HT-29 (cell line): ENCODE results near the gene CACNA1D. TPM values are rescaled to one million over a fixed set of nuclear protein-coding genes. Genes with fewer than 3 reads are reported as not detected.

Source experiments
- DNase-seq: peaks from one replicate; pipeline ENCODE4 v3.0.0-alpha.2; 2015; ENCODE audit warnings: low spot score
- total RNA-seq: library from RNA; depleted of rRNA; stranded (reverse); fragments of >200 nt; shearing (Covaris generic); gene quantifications from 2 replicates; pipeline ENCODE4 v1.2.3, GENCODE V29; 2014

CACNA1D gene
- total RNA-seq, 1 experiment from 2014 or later, result 25.3 TPM

DNA sequence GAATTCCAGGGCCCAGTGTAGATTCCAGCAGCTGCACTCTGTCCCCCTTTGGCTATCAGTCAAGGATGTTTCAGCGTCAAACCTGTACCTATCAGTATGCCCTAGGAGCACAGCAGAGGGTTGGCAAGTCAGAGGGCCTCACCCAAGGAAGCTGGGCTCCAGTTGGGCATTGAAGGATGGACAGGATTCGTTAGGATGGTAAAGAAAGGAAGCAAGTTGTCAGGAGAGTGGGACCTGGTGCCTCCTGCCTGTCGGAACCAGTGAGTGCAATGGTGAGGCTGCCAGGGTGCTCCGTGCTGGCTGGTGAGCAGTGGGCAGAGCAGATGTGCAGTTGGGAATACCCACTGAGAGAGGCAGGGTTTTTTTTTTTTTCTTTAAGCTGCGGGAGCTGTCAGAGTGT lies 194.6 kb downstream of the CACNA1D start:
- DNase-seq, result no peak

DNA sequence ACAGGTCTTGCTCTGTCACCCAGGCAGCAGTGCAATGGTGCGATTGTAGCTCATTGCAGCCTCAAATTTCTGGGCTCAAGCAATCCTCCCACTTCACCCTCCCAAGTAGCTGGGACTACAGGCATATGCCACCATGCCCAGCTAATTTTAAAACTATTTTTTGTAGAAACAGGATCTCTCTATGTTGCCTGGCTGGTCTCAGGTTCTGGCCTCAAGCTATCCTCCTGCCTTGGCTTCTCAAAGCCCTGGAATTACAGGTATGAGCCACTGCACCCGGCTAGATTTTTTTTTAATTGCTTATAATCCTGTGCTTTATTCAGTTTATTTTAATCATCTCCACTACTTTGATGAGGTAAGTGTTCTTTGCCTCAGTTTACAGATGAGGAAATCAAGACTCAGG lies 195.3 kb downstream of the CACNA1D start:
- no peak for DNase-seq

DNA sequence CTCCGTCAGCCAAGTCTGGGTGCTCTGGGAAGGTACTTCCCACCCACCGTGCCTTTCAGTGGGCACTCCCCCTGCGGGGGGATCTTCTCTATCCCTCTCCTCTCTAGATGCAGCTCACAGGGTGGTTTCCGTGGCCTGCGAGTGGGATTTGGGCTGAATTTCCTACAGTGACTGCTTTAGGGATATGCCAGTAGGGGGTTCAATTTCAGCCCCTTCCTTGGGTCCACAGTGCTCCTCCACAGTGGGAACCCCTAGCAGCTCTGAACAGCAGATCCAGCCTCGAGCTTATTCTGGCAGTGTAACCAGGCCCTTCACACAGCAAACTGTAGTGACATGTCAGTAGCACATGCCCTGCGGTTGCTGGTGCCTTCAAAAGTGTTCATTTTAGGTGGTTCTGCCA lies 196.1 kb downstream of the CACNA1D start:
- no peak for DNase-seq

DNA sequence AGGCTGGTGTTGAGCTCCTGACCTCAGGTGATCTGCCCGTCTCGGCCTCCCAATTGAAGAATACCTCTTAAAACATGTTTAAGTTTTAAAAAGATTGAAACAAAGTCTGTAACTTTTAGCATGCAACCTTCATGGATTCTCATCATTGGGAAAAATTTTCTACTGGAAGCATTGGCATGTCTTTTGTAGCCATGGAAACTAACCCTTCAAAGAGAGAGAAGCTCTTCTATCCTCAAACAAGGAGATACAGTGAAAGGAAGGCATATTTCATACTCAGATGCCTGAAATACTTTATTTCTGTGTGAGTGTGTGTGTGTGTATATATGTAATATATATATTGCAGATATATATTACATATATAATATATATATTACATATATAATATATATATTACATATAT lies 196.9 kb downstream of the CACNA1D start:
- DNase-seq, result no peak

DNA sequence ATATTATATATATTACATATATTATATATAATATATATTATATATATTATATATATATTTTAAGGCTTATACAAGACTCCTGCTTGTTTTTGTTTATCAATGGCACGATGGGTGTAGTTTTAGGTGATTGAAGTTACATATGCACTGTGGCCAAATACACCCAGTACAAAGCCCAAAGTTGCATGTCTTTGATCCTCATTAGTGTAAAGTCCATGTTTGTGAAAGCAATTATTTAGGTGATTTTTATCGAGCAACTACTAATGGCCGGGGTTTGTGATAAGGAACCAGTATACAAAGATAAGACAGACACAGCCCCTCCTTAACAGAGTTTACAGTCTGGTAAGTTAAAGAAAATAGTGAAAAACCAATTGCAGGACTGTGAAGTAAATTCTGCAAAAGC lies 197.5 kb downstream of the CACNA1D start:
- DNase-seq, result no peak

DNA sequence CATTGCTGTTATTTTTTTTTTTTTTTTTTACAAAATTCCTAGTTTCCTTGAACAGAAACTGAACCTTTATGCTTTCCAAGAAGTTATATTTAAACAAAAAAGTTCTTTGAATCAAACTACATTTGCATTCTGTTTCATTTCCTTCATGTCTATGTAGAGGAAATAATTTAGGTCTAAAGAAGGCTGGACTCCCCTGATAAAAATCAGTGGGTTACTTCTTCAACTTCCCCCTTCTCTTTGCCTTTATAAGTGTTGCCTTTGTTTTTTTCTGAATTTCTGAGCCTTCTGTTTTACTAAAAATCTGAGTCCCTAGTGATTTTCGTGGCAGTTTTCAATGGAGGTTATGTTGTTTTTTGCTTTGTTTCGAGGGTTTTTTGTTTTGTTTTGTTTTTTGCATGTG lies 199.0 kb downstream of the CACNA1D start:
- no peak for DNase-seq

DNA sequence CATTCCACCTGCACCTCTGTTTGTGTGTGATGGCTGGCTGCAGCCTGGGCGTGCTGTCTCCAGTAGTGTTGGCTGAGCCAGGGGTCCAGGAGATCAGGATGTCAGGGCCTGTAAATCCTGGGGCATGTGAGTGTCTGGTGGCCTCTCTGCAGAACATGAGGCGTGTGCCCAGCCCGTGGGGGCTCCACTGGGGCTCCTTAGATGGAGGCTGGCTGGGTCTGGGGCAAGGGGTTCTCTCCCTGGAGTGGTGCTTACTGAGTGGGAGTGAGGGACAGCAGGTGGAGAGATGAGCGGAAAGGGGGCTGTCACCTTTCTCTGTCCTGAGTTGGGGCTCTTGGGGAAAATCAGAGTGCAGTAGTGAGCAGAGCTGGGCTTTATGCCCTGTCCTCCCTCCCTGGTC lies 199.6 kb downstream of the CACNA1D start:
- DNase-seq, result no peak

DNA sequence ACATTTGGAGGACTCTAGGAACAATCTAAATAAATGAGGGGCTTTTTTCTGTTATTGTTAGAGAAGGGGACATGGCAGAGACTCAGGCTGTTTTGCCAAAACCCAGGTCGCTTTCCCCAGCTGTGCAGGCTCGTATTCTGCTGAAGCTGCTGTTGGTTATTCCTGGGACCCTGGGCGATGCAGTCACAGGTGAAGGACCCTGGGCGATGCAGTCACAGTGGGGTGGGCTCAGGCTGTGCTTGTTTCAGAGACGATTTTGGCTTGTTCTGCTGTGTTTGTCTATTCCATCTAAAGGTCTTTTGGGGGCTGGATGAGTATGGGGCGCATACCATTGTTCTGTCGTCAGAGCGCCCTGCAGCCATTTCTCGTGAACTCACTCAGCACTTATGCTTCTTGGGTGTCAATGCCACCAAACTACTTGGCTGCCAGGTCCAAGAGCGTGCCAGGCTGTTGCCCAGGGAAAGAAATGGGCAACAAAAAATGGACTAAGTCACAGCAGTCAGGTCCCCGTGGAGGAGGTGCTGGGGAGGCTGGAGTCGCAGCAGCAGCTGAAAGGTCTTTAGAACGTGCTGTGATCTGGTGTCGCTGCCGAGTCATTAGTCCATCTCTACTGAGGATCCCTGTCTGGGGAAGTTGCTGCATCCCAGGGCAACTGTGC lies 200.4 kb downstream of the CACNA1D start:
- no peak for DNase-seq

DNA sequence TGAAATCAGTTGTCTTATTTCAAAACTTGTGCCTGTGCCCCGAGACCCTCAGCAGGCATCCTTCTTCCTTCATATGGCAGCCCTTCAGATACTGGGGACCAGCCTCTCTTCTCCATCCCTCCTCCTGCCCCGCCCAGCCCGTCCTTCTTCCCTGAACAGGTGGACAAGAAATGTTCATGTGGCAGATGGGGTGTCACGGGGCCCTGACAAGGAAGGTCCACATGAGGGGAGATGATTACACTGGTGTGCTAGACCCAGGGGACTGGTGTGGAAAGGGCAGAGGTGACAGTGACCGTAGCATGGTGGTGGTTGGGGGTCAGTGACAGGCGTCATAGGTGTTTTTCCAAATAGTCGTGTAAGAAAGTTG lies 200.9 kb downstream of the CACNA1D start:
- no peak for DNase-seq

DNA sequence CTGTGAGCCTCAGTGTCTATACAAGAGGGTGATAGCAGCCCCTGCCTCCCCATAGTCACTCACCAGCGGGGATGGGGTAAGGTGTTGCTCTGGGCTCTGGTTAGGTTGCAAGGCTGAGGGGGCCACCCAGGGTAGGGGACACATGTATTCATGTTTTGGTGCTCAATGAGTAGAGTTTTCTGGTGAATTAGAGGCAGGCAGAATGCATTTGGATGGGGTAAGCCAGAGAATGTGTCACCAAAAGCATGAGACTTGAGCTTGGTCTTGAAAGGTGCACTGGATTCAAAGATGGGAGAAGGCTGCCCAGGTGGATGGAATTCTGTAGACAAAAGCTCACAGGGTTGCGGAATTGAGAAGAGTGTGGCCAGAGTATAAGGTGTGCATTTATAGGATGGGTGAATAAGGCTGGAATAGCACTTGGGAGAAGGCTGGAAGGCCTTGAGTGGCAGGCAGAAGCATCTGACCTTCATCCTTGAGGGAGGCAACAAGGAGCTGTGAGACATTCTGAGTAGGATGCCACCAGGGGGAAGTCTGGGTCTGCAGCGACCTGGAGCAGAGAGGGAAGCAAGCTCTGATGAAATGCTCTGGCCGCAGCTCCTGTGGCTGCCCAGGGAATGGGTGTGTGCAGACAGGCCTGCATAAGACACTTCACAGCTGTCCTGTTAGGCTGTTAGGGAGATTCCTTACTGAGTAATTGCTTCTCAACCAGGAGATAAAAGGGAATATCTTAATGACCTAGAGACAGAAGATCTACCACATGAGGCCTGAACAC lies 202.2 kb downstream of the CACNA1D start:
- DNase-seq, result no peak

DNA sequence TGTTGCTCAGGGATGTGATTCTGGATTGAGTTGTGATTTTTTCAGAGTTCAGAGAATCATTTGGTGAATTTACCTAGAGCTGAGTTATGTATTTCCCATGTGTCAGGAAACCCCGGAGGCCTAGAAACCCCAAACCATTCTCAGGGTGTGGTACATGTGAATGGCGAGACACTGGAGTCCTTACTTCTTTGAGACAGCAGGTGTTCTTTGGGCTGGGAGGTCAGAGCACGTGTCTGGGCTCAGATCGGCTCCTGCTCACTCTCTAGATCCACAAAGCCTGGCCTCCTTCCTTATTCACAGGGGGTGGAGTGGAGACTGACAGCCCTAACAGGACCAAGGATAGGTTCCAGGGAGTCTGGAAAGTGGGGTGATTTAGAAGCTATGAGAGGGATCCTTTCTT lies 206.0 kb downstream of the CACNA1D start:
- DNase-seq, result no peak

DNA sequence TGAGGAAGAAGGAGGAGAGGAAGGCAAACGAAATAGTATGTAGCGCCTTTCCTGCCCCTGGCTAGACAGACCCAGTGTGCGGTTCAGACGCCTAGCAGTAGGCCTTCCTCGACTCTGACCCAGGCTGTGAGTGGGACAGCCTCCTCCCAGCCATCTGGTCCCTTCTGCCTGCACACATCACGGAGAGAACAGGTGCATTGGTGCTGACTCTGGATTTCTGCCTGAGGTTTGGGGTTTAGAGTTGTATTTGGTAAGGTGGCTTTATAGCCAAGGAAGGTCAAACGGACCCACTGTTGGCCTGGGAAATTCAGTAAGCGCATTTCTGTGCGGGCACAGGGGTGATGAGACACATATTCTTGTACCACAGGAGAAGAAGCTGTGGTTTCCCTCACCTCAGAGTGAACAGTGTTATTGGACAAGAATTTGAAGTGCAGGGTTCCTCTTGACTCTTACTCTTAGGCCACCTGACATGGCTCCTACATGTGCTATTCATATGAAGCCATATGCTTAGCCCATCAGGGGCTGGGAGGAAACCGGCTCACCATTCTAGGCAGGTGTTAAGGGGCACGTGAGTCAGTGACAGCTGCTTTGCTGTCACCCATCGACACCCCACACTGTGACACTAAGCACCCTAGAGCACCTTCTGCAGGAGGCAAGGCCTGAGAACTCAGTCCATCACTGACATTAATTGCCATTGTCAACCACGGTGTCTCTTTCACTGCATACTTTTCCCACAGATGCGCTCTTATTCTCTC lies 208.5 kb downstream of the CACNA1D start:
- no peak for DNase-seq

DNA sequence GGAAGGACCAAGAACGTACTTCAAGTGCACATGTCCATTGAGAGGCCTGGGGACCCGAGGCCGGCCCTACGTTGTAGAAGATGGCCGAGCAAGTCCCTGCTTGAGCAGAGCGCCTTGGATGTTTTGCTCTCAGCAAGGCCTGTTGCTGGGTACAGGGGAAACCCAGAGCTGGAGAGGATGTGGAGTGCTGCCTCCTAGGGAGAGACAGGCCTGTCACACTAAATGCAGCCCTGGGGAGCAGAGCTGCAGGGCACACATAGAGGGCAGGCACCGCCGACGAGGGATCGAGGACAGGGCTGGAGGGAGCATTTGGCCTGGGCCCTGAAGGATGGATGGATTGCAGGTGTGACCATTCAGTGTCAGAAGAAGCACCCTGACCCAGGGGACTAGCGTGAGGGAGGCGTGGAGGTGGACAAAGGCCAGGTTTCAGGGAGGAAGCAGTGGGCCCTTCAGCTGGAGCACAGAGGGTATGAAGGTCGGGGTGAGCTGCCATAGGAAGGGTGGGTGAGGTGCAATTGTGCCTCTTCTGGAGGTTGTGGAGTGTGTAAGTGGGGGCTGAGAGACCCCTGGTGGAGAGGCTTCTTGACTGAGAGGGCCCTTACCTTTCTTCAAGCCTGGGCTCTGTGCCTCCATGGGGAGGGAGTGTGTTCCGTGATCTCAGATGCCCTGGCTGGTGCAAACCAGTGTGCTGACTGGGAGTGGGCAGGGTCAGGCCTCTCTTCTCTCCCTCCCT lies 209.4 kb downstream of the CACNA1D start:
- DNase-seq, result no peak

DNA sequence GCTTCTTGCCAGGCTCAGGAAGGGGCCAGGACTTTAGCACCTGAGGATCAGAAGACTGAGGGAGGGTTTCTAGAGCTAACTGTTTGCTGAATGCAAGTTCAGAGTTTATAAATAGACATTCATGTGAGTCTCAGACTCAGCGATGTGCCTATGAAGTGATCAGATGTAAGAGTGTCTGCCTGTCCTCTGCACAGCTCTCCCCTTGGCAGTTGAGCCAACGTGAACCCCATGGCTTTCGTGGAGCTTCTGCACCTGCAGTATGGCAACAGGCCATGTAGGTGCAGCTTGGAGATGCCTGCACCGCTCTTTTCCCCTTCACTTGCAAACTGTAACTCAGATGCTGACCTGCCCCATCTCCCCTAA lies 209.9 kb downstream of the CACNA1D start:
- DNase-seq, result no peak

DNA sequence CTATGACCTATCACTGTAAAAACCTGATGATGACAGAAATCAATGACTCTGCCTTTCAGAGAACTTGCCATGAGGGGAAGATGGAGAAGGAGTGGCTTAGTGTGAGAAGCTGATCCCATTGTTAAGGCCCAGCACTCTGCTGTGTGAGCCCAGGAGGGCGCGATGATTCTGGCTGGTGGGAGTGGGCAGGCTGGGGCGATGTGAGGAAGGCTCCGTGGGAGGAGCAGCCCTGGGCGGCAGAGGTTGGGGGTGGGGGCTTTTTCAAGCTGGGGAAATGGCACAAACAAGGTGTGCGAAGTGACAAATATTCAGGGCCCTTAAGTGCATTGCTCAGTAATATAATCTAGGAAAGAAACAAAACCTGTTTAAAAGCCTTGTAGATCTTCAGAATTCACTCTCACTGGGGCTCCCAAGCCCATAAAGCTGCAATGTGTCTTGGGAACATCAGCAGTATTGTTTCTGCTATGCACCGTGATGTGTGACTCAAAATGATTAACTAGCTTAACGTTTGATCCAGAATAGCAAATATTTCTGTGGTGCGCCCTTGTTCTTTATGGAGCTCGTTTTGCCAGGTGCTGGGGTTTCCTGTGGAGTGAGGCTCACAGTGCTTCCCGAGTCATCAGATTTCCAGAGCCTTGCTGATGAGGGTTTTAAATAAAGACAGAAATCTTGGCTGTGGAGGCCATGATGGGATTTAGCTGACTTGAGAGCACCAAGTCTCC lies 210.8 kb downstream of the CACNA1D start:
- DNase-seq, result no peak

DNA sequence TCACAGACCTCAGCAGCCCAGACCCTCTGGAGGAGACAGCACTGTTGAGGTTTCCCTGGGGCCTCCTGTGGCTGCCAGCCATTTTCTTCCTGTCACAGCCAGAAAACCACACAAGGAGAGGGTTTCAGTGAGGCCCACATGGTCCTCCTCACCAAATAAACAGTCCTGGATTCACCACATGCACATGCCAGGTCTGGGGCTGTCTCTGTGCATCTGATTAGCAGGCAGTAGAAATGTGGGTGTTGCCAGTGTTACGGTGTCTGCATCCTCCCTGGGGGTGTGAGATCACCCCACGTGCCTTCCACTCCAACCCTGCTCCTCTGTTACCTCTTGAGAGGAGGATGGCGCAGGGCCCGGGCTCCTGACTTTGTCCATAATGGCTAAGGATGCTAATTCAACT lies 211.4 kb downstream of the CACNA1D start:
- DNase-seq, result no peak

DNA sequence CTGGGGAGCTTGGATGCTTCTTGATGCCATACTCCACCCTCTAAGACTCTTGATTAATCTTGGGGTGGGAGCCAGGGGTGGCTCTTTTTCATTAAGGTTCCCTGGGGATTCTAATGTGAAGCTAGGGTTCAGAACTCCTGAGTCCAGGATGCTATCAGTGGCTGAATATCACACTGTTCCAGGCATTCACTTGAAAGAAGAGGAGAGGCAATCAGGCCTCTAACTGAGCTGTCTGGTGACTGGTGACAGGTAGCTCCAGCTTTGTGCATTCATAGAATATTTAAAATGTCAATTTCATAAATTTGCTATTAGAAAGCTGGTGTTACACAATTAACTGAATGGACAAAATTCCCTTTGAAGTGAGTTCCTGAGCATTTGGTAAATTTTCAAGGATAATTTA lies 212.8 kb downstream of the CACNA1D start:
- DNase-seq, result no peak

DNA sequence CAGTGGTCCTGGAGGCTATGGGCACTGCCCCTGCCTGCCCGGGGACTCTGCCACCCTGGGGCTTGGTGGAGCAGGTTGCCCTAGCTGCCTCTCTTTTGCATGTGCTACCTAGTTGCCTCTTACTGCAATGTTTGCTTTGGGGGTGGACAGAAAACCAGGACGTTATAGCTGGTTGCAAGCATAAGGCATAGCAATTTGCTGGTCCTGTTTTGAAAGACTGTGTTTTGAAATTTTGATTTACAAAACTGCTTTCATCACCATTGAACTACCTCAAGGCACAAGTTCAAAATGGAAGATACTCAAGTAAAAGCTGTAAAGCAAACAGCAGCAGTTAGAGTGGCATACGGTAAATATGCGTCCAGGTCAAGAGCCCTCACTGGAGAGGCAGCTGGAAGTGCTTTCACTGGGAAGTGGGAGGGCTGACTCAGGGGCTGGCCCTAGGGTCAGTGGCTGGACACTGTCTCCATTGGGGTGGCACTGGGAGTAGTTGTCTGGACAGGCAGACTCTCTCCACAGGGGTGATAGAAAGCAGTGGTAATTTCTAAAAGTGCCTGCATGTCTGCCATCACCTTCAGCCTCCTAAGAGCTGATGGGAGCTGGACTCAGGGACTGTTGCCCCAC lies 213.7 kb downstream of the CACNA1D start:
- DNase-seq, result peak; percentile 1

DNA sequence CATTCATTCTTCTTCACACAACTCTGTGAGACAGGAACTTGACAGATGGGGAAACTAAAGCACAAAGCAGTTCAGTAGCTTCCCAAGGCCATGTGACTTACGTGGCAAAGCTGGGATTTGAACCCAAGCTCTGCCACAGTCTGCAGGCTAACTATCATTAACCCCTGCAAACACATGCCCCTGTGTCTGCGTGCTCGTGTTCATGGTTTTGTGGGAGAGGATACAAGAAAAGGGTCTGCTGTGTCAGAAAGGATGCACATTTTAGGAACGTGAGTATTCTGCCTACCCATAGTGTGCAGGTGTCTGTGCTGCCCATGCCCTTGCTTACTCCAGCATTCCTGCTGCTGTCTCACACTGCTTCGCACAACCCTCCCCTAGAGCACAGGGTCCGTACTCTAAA lies 214.8 kb downstream of the CACNA1D start:
- no peak for DNase-seq

DNA sequence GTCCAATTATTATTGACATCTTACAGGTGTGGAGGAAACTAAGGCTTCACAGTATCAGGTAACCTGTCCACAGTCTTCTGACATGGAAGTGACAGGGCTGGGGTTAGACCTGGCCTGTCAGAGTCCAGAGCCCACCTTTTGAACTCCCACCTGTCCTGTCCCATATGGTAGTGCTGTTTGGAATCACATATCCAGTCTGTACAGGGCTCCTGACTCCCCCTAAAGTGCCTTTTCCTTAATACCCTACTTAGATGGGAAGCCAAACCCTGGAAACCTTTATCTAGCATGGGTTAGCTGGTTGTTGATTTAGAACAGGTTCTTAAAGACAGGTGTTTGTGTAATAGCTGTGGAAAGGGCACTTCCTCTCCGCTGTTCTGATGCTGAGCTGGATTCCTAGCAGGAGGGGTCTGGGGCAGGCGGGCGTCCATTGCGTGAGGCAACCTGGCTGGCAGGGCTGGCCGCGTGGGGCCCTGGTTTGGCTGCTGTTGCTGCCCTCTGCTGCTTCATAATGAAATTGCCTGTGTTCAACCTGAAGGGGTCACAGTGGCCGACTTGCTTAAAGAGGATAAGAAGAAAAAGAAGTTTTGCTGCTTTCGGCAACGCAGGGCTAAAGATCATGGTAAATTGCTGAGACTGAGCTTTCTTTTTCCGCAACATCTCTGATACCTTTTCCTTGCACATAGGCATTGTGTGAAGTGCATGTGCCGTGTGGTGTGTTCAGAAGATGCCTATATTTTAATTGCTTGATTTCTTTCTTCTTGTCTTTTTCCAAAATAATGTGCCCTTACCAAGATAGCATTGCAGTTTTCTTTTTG lies 215.7 kb downstream of the CACNA1D start:
- DNase-seq, result peak; percentile 69
